ENCODE data around the gene MRPS23. TPM values are rescaled to one million over a fixed set of nuclear protein-coding genes. Genes with fewer than 3 reads are reported as not detected.

Gene MRPS23
- total and polyA plus RNA-seq, 2 of the 13 experiments (the other 11 are each of a cell fraction or from before 2014, with no cell fraction given), result 63.2 to 181 TPM

DNA sequence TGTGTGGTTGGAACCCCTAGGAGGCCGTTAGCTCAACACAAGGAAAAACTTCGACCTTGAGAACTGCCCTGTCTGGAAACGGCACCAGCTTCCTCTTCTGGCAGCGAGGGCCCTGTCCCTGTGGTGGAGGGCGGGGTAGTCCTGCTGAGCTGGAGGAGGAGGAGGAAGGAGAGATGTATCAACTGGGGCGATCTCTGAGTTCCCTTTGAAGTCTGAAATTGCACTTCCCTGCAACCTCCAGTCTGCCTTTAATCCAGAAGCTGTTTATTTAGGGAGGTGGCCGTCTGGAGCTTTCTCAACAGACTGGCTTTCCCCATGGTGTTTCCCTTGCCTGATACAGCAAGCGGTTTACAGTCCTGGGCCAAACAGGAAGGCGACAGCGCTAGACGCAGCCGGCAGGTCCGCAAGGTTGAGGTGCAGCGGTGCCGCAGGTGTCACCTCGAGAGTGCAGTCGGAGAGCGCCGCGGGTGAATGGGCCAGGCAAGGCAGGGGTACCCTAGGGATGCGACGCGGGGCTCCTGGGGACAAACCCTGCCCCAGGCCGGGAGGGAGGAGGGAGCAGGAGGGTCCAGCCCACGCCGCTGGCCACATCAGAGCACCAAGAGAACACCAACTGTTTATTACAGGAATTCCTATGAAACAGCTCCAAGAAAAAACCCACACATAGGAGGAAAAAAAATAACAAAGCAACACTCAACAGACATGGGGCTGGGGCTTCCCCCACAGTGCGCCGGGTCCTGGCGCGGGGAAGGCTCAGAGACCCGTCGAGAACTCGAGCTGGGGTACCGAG is 11.4 kb upstream of the MRPS23 start (continued):
- TF ChIP-seq, protein P1, sequence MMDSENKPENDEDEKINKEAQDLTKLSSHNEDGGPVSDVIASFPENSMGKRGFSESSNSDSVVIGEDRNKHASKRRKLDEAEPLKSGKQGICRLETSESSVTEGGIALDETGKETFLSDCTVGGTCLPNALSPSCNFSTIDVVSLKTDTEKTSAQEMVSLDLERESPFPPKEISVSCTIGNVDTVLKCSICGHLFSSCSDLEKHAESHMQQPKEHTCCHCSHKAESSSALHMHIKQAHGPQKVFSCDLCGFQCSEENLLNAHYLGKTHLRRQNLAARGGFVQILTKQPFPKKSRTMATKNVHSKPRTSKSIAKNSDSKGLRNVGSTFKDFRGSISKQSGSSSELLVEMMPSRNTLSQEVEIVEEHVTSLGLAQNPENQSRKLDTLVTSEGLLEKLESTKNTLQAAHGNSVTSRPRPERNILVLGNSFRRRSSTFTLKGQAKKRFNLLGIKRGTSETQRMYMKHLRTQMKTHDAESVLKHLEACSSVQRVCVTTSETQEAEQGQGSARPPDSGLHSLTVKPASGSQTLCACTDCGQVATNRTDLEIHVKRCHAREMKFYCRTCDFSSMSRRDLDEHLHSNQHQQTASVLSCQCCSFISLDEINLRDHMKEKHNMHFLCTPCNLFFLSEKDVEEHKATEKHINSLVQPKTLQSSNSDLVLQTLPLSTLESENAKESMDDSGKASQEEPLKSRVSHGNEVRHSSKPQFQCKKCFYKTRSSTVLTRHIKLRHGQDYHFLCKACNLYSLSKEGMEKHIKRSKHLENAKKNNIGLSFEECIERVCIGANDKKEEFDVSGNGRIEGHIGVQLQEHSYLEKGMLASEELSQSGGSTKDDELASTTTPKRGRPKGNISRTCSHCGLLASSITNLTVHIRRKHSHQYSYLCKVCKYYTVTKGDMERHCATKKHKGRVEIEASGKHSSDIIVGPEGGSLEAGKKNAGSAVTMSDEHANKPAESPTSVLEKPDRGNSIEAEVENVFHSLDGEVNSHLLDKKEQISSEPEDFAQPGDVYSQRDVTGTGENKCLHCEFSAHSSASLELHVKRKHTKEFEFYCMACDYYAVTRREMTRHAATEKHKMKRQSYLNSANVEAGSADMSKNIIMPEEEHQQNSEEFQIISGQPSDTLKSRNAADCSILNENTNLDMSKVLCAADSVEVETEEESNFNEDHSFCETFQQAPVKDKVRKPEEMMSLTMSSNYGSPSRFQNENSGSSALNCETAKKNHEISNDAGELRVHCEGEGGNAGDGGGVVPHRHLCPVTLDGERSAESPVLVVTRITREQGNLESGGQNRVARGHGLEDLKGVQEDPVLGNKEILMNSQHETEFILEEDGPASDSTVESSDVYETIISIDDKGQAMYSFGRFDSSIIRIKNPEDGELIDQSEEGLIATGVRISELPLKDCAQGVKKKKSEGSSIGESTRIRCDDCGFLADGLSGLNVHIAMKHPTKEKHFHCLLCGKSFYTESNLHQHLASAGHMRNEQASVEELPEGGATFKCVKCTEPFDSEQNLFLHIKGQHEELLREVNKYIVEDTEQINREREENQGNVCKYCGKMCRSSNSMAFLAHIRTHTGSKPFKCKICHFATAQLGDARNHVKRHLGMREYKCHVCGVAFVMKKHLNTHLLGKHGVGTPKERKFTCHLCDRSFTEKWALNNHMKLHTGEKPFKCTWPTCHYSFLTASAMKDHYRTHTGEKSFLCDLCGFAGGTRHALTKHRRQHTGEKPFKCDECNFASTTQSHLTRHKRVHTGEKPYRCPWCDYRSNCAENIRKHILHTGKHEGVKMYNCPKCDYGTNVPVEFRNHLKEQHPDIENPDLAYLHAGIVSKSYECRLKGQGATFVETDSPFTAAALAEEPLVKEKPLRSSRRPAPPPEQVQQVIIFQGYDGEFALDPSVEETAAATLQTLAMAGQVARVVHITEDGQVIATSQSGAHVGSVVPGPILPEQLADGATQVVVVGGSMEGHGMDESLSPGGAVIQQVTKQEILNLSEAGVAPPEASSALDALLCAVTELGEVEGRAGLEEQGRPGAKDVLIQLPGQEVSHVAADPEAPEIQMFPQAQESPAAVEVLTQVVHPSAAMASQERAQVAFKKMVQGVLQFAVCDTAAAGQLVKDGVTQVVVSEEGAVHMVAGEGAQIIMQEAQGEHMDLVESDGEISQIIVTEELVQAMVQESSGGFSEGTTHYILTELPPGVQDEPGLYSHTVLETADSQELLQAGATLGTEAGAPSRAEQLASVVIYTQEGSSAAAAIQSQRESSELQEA (CRISPR knock-in tag; IDR thresholded peaks at IDR 0.05; ENCODE audit: not compliant biosample characterization), result no peak
- TF ChIP-seq ZNF383 (CRISPR knock-in tag; IDR thresholded peaks at IDR 0.05; ENCODE audit: borderline replicate concordance) (no peak; the same call in 1 of the 2 replicates), SSRP1 (CRISPR knock-in tag; IDR thresholded peaks at IDR 0.05) (peak; percentile 77; the same call in 1 of the 2 replicates), ZNF337 (CRISPR knock-in tag; IDR thresholded peaks at IDR 0.05; ENCODE audit: borderline replicate concordance, low read depth) (no peak), PITX1 (CRISPR knock-in tag; IDR thresholded peaks at IDR 0.05) (peak; percentile 94; the same call in 1 of the 2 replicates), ZFP41 (CRISPR knock-in tag; IDR thresholded peaks at IDR 0.05; ENCODE audit: borderline replicate concordance) (no peak), ZNF256 (CRISPR knock-in tag; conservative IDR thresholded peaks at IDR 0.05) (no peak), NCOA5 (CRISPR knock-in tag; IDR thresholded peaks at IDR 0.05) (no peak), FLYWCH1 (CRISPR knock-in tag; IDR thresholded peaks at IDR 0.05) (no peak), GATAD2A (CRISPR knock-in tag; IDR thresholded peaks at IDR 0.05) (peak; percentile 86)
- TF ChIP-seq, protein P2, sequence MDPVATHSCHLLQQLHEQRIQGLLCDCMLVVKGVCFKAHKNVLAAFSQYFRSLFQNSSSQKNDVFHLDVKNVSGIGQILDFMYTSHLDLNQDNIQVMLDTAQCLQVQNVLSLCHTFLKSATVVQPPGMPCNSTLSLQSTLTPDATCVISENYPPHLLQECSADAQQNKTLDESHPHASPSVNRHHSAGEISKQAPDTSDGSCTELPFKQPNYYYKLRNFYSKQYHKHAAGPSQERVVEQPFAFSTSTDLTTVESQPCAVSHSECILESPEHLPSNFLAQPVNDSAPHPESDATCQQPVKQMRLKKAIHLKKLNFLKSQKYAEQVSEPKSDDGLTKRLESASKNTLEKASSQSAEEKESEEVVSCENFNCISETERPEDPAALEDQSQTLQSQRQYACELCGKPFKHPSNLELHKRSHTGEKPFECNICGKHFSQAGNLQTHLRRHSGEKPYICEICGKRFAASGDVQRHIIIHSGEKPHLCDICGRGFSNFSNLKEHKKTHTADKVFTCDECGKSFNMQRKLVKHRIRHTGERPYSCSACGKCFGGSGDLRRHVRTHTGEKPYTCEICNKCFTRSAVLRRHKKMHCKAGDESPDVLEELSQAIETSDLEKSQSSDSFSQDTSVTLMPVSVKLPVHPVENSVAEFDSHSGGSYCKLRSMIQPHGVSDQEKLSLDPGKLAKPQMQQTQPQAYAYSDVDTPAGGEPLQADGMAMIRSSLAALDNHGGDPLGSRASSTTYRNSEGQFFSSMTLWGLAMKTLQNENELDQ (CRISPR knock-in tag; IDR thresholded peaks at IDR 0.05; ENCODE audit: borderline replicate concordance), result no peak
- TF ChIP-seq, protein P3, sequence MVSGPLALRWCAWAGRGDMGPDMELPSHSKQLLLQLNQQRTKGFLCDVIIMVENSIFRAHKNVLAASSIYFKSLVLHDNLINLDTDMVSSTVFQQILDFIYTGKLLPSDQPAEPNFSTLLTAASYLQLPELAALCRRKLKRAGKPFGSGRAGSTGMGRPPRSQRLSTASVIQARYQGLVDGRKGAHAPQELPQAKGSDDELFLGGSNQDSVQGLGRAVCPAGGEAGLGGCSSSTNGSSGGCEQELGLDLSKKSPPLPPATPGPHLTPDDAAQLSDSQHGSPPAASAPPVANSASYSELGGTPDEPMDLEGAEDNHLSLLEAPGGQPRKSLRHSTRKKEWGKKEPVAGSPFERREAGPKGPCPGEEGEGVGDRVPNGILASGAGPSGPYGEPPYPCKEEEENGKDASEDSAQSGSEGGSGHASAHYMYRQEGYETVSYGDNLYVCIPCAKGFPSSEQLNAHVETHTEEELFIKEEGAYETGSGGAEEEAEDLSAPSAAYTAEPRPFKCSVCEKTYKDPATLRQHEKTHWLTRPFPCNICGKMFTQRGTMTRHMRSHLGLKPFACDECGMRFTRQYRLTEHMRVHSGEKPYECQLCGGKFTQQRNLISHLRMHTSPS (CRISPR knock-in tag; IDR thresholded peaks at IDR 0.05; ENCODE audit: low read depth), result no peak; the same call in 1 of the 2 replicates
- TF ChIP-seq, protein P4, sequence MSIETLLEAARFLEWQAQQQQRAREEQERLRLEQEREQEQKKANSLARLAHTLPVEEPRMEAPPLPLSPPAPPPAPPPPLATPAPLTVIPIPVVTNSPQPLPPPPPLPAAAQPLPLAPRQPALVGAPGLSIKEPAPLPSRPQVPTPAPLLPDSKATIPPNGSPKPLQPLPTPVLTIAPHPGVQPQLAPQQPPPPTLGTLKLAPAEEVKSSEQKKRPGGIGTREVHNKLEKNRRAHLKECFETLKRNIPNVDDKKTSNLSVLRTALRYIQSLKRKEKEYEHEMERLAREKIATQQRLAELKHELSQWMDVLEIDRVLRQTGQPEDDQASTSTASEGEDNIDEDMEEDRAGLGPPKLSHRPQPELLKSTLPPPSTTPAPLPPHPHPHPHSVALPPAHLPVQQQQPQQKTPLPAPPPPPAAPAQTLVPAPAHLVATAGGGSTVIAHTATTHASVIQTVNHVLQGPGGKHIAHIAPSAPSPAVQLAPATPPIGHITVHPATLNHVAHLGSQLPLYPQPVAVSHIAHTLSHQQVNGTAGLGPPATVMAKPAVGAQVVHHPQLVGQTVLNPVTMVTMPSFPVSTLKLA (IDR thresholded peaks at IDR 0.05), result no peak
- TF ChIP-seq, protein P5, sequence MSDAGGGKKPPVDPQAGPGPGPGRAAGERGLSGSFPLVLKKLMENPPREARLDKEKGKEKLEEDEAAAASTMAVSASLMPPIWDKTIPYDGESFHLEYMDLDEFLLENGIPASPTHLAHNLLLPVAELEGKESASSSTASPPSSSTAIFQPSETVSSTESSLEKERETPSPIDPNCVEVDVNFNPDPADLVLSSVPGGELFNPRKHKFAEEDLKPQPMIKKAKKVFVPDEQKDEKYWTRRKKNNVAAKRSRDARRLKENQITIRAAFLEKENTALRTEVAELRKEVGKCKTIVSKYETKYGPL (CRISPR knock-in tag; IDR thresholded peaks at IDR 0.05), result no peak

Data from HepG2 (cell line).